Right atrium auricular region (tissue), 2 donors: Measurements from ENCODE around the gene RHOA. TPM values are rescaled to one million over a fixed set of nuclear protein-coding genes. Genes with fewer than 3 reads are reported as not detected.
A peak's percentile ranks its signal among the peaks of the same experiment; 100 is the strongest.

Experiments
- DNase-seq: peaks from one replicate; pipeline ENCODE4 v3.0.0-alpha.2; 2019; ENCODE audit warnings: low spot score
- H3K27ac ChIP-seq, 2 donors: fragments of 200-600 bp; sonication (generic); 1 replicate in 1 of 2; 2 replicates in 1 of 2; pipeline ENCODE4 v1.5.1; 2016 to 2019
- H3K27me3 ChIP-seq, 2 donors: fragments of 200-600 bp; sonication (generic); one replicate each; pipeline versions ENCODE4 v1.5.1 to v1.6.0; 2017 to 2019
- H3K36me3 ChIP-seq: fragments of 200-600 bp; sonication (generic); one replicate; pipeline ENCODE4 v1.5.1; 2016
- H3K4me1 ChIP-seq, 2 donors: fragments of 200-600 bp; sonication (generic); one replicate each; pipeline versions ENCODE4 v1.5.1 to v1.6.0; 2017 to 2019
- H3K4me3 ChIP-seq, 2 donors: fragments of 200-600 bp; sonication (generic); 1 replicate in 1 of 2; 2 replicates in 1 of 2; pipeline ENCODE4 v1.5.1; 2017 to 2019; ENCODE audit warnings: mild to moderate bottlenecking in 1 of 2, moderate library complexity in 1 of 2
- H3K9me3 ChIP-seq, 2 donors: fragments of 200-600 bp; sonication (generic); one replicate each; pipeline ENCODE4 v1.5.1; 2019
- total RNA-seq, 2 donors: library from RNA; depleted of rRNA; stranded (reverse); fragments of >200 nt; gene quantifications; one replicate each; pipeline ENCODE4 v1.1.0, GENCODE V29; 2016
- TF ChIP-seq, protein P1 (sequence below), 2 donors: fragments of 200-600 bp; sonication (generic); IDR thresholded peaks; one replicate each; pipeline ENCODE4 v1.5.1; 2019; ENCODE audit warnings: antibody characterized with exemption in 2 of 2

RHOA gene
- total RNA-seq, result 100 to 1,000 TPM; 292 to 304 TPM

DNA sequence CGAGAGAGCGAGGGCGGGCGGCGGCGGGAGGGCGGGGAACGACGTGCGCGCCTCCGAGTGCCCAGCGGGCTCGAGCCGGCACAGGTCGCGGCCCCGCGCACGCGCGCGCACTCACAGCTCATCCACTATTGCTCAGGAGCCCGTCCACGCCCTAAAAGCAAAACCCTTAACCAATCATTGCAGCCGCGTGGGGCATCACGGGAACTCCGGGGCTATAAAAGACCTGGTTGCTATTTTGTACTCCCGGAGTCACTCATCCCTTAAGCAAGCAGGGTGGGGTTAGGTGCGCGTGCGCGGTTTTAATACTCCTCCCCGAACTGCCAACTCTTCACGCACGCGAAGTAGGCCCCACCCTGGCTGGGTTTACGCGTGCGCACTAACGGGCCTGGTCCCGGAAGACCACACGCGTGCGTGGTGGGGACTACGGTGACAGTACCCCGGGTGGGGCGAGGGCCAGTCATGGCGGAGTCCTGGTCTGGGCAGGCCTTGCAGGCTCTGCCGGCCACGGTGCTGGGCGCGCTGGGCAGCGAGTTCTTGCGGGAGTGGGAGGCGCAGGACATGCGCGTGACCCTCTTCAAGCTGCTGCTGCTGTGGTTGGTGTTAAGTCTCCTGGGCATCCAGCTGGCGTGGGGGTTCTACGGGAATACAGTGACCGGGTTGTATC, at the start of gene RHOA, which contains the start of gene TCTA:
RHOA (minus strand) TSS at position 9 of the 664 bp plus-strand sequence. CDS start 36,387 bp downstream, outside the sequence.
TCTA (plus strand) TSS at position 456 of the 664 bp plus-strand sequence; CDS start at position 460, 4 bp downstream.
- H3K4me3 ChIP-seq, result peak within 1 kb of the TSS; percentile 78 to 85
- TF ChIP-seq, protein P1, sequence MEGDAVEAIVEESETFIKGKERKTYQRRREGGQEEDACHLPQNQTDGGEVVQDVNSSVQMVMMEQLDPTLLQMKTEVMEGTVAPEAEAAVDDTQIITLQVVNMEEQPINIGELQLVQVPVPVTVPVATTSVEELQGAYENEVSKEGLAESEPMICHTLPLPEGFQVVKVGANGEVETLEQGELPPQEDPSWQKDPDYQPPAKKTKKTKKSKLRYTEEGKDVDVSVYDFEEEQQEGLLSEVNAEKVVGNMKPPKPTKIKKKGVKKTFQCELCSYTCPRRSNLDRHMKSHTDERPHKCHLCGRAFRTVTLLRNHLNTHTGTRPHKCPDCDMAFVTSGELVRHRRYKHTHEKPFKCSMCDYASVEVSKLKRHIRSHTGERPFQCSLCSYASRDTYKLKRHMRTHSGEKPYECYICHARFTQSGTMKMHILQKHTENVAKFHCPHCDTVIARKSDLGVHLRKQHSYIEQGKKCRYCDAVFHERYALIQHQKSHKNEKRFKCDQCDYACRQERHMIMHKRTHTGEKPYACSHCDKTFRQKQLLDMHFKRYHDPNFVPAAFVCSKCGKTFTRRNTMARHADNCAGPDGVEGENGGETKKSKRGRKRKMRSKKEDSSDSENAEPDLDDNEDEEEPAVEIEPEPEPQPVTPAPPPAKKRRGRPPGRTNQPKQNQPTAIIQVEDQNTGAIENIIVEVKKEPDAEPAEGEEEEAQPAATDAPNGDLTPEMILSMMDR (IDR thresholded peaks at IDR 0.05), result no peak
- DNase-seq, result peak; percentile 100
- H3K4me1 ChIP-seq, result peaks cover 0 to 63% of the 10 kb centered on the region in 2 donors
- H3K27ac ChIP-seq, result peak within 1 kb of the TSS; percentile 90 to 92
- H3K36me3 ChIP-seq, result peaks cover 13% of the 10 kb centered on the region
- H3K9me3 ChIP-seq, result no peaks in the 10 kb centered on the region
- H3K27me3 ChIP-seq, result no peaks in the 10 kb centered on the region

DNA sequence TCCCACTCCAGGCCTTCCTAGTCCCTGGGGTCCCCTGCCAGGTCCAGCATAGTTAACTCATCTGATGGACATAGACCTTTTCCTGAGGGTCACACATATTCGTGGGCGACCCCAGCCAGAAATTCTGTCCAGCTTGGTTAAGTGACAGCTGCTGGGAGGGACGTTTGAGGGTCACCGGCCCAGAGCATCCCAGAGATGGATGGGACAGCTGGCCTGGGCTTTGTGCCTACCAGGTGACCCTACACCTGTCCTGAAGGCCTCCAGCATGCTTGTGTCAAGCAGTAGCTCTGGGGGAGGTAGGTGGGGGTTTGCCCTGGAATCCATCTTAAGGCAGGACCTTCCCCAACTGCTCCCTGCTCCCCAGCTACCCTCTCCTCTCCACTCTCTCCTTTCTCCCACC, 49.2 kb upstream of the RHOA start:
- Histone ChIP-seq H3K36me3 (no peaks in the 10 kb centered on the region), H3K27ac (peak overlapping the region in 1 of 2 donors; percentile 44), H3K27me3 (no peaks in the 10 kb centered on the region), H3K9me3 (no peaks in the 10 kb centered on the region), H3K4me1 (peaks cover 0 to 35% of the 10 kb centered on the region in 2 donors), H3K4me3 (no peak overlapping the region)
- TF ChIP-seq, protein P1 (IDR thresholded peaks at IDR 0.05), result no peak
- DNase-seq, result no peak

DNA sequence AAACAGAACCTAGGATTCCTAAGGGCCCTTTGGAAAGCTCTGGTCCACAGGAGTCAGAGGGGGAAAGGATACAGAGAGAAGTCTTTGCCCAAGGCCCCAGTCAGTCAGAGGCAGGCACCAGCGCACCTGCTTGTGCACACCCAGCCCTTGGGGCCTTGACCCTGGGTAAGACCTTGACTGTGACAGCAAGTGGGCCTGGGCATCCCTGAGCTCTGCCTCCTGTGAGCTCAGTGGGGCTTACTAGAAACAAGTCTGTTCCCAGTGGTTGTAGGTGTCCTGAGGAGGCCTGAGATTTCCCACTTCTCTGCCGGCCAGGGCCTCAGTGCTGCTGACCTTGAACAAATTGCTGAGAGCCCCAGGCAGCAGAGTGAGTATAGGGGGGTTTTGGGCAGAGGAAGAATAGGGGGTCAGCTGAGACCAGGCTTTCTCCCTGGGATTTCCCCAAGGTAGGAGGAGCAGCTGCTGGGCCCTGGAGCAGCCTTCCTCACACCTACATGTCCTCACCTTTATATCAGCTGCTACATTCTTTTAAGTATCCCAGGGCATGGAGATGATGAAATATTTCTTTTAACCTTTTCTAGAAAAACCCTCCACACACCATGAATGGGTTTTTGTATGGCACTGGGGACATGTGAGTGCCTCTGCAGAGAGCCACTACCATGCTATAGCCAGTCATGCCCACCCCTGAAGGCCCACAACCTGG, 48.6 kb upstream of the RHOA start:
- TF ChIP-seq, protein P1 (IDR thresholded peaks at IDR 0.05), result no peak
- peaks cover 0 to 32% of the 10 kb centered on the region in 2 donors for H3K4me1 ChIP-seq
- no peak for DNase-seq
- H3K4me3 ChIP-seq, result no peak overlapping the region
- H3K27ac ChIP-seq, result no peak overlapping the region
- no peaks in the 10 kb centered on the region for H3K27me3 ChIP-seq
- H3K36me3 ChIP-seq, result no peaks in the 10 kb centered on the region
- H3K9me3 ChIP-seq, result no peaks in the 10 kb centered on the region

DNA sequence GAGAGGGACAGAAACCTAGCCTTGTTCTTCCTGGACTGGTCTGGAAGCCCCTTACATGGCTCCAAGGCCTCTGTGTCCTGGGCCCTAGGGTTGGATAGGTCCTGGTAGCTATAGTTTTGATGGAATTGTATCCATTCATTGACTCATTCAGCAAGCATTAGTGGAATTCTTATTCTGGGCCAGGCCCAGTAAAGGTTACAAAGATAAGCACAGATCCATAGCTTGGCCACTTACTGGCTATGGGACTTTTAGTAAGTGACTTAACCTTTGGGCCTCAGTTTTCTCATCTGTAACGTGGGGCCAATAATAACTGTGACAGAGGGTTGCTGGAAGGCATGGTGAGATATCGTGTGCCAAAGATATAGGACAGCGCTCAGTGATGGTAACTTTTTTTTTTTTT, 44.7 kb upstream of the RHOA start:
- TF ChIP-seq, protein P1 (IDR thresholded peaks at IDR 0.05), result no peak
- peaks cover 0 to 29% of the 10 kb centered on the region in 2 donors for H3K4me1 ChIP-seq
- no peaks in the 10 kb centered on the region for H3K9me3 ChIP-seq
- no peak overlapping the region for H3K4me3 ChIP-seq
- H3K27me3 ChIP-seq, result no peaks in the 10 kb centered on the region
- no peak overlapping the region for H3K27ac ChIP-seq
- no peak for DNase-seq
- H3K36me3 ChIP-seq, result no peaks in the 10 kb centered on the region

DNA sequence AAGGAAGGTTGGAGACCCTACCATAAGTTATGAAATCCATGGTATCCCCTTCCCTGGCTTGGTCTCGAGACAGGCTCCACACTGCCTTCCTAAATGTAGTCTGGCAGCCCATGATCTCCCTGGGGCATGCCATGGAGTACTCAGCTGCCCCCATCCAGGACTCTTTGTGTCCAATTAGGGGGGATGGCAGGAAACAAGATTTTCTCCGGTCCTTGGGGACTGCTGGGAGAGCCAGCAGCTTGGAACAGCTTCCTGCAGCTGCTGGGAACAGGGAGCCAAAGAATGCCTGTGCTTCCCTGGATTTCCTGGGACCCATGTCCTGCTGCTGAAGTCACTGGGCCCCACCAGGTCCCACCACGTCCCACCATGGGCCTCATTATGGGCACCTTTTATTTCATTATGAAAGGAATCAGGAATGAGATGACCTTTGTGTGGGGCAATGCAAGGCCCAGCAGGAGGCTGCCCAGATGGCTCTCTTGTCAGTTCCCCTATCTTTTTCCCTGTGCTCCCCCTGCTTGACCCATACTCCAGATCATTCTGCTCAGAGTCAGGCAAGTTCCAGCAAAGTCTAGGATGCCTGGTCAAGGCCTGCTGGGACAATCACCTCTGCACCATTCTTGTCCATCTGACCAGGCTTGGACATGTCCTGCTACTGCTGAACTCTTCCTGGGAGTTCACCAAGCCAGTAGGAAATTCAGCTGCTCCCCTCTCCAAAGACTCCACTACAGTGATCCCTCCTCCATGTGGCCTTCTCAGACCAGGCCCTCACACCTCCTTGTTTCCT, 43.3 kb upstream of the RHOA start:
- H3K27ac ChIP-seq, result peak overlapping the region in 1 of 2 donors; percentile 21
- no peak overlapping the region for H3K4me3 ChIP-seq
- H3K4me1 ChIP-seq, result peaks cover 0 to 15% of the 10 kb centered on the region in 2 donors
- DNase-seq, result no peak
- TF ChIP-seq, protein P1 (IDR thresholded peaks at IDR 0.05), result no peak
- no peaks in the 10 kb centered on the region for H3K36me3 ChIP-seq
- no peaks in the 10 kb centered on the region for H3K27me3 ChIP-seq
- H3K9me3 ChIP-seq, result no peaks in the 10 kb centered on the region
